ENCODE data around the gene SNAI3.

The SNAI3 gene

DNA sequence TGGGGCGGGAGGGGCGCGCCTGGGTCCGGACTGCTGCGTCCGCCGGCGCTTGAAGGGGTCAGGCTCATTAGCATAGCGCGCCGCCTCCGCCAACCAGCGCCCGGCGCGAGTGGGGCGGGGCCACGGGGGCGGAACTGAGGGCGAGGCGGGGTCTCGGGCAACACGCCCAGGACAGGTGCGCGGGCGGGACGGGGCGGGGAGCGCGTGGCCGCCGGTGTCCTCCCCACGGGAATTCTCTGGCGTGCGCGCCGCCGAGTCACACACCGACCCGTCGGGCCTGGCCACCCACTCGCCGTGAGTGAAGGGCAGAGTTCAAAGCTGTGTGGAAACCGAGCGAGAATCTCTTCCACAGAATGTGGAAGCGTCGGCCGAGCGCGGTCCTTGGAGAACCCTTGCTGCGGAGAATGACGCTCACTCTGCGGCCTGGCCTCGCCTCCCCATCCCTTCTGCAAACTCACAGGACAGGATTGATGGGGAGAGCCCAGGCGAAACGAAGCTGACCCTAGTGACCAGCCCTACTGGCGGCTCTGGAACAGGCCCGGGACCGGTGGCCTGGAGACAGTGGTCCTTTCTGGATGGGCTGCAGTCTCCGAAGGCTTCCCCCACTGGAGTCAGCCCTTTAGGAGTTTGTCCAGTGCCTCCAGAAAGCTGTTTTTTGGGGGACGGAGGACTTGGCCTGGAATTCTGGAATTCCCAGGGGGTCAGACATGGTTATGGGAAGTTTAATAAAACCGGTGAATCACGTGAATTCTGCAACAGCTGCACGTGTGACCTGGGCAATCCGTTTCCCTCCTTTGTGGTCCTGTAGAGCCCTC is at the start of gene SNAI3 (continued):
- TF ChIP-seq ZNF555 (tag by site-specific recombination; conservative IDR thresholded peaks at IDR 0.05), result no peak
- TF ChIP-seq ZBTB1 (tag by site-specific recombination; IDR thresholded peaks at IDR 0.05), result no peak
- no peak for TF ChIP-seq HOXC10 (CRISPR knock-in tag; IDR thresholded peaks at IDR 0.05)
- TF ChIP-seq ZIC2 (tag by site-specific recombination; IDR thresholded peaks at IDR 0.05), result no peak
- peak; percentile 9; the same call in 1 of the 2 replicates for TF ChIP-seq ZBTB20 (tag by site-specific recombination; IDR thresholded peaks at IDR 0.05)
- TF ChIP-seq GLIS2 (tag by site-specific recombination; IDR thresholded peaks at IDR 0.05), result peak; percentile 1; the same call in 1 of the 2 replicates
- TF ChIP-seq ZNF677 (tag by site-specific recombination; IDR thresholded peaks at IDR 0.05), result no peak
- no peak for TF ChIP-seq ZFP3 (tag by site-specific recombination; IDR thresholded peaks at IDR 0.05; ENCODE audit: low read depth)
- TF ChIP-seq EGR2 (tag by site-specific recombination; IDR thresholded peaks at IDR 0.05; ENCODE audit: low read depth), result peak; percentile 65
- no peak for TF ChIP-seq ZNF768 (tag by site-specific recombination; IDR thresholded peaks at IDR 0.05)
- no peak for TF ChIP-seq WT1 (tag by site-specific recombination; IDR thresholded peaks at IDR 0.05)
- TF ChIP-seq BCL11B (tag by site-specific recombination; IDR thresholded peaks at IDR 0.05; ENCODE audit: low read depth), result no peak
- TF ChIP-seq ZNF341 (tag by site-specific recombination; IDR thresholded peaks at IDR 0.05; ENCODE audit: low read depth), result no peak
- TF ChIP-seq SP7 (tag by site-specific recombination; IDR thresholded peaks at IDR 0.05), result peak; percentile 37
- TF ChIP-seq, protein P1, sequence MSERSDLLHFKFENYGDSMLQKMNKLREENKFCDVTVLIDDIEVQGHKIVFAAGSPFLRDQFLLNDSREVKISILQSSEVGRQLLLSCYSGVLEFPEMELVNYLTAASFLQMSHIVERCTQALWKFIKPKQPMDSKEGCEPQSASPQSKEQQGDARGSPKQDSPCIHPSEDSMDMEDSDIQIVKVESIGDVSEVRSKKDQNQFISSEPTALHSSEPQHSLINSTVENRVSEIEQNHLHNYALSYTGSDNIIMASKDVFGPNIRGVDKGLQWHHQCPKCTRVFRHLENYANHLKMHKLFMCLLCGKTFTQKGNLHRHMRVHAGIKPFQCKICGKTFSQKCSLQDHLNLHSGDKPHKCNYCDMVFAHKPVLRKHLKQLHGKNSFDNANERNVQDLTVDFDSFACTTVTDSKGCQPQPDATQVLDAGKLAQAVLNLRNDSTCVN (tag by site-specific recombination; optimal IDR thresholded peaks at IDR 0.05), result peak; percentile 87
- TF ChIP-seq ZNF660 (tag by site-specific recombination; IDR thresholded peaks at IDR 0.05), result no peak
- TF ChIP-seq, protein P2, sequence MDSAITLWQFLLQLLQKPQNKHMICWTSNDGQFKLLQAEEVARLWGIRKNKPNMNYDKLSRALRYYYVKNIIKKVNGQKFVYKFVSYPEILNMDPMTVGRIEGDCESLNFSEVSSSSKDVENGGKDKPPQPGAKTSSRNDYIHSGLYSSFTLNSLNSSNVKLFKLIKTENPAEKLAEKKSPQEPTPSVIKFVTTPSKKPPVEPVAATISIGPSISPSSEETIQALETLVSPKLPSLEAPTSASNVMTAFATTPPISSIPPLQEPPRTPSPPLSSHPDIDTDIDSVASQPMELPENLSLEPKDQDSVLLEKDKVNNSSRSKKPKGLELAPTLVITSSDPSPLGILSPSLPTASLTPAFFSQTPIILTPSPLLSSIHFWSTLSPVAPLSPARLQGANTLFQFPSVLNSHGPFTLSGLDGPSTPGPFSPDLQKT (IDR thresholded peaks at IDR 0.05; ENCODE audit: borderline replicate concordance, low read depth, low read length), result no peak
- no peak for TF ChIP-seq GLI2 (tag by site-specific recombination; IDR thresholded peaks at IDR 0.05; ENCODE audit: borderline replicate concordance, low read depth)
- TF ChIP-seq ZNF2 (tag by site-specific recombination; IDR thresholded peaks at IDR 0.05), result no peak
- TF ChIP-seq, protein P3, sequence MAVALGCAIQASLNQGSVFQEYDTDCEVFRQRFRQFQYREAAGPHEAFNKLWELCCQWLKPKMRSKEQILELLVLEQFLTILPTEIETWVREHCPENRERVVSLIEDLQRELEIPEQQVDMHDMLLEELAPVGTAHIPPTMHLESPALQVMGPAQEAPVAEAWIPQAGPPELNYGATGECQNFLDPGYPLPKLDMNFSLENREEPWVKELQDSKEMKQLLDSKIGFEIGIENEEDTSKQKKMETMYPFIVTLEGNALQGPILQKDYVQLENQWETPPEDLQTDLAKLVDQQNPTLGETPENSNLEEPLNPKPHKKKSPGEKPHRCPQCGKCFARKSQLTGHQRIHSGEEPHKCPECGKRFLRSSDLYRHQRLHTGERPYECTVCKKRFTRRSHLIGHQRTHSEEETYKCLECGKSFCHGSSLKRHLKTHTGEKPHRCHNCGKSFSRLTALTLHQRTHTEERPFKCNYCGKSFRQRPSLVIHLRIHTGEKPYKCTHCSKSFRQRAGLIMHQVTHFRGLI (tag by site-specific recombination; IDR thresholded peaks at IDR 0.05), result no peak
- no peak for TF ChIP-seq ZNF837 (tag by site-specific recombination; IDR thresholded peaks at IDR 0.05)
- no peak for TF ChIP-seq ZBTB6 (tag by site-specific recombination; IDR thresholded peaks at IDR 0.05)
- no peak for TF ChIP-seq ZNF610 (tag by site-specific recombination; IDR thresholded peaks at IDR 0.05; ENCODE audit: borderline replicate concordance)
- no peak for TF ChIP-seq SETDB1 (IDR thresholded peaks at IDR 0.05; ENCODE audit: insufficient read length, low read length)
- TF ChIP-seq ZNF792 (tag by site-specific recombination; IDR thresholded peaks at IDR 0.05), result no peak
- TF ChIP-seq ZNF184 (tag by site-specific recombination; IDR thresholded peaks at IDR 0.05), result no peak
- peak; percentile 76; the same call in 1 of the 2 replicates for TF ChIP-seq KLF10 (tag by site-specific recombination; IDR thresholded peaks at IDR 0.05)
- no peak for TF ChIP-seq ZNF692 (tag by site-specific recombination; IDR thresholded peaks at IDR 0.05)
- no peak for TF ChIP-seq ZBTB11 (tag by site-specific recombination; conservative IDR thresholded peaks at IDR 0.05; ENCODE audit: low read depth)
- TF ChIP-seq ZFHX2 (tag by site-specific recombination; conservative IDR thresholded peaks at IDR 0.05), result peak; percentile 92
